KBM-7 (cell line): Measurements from ENCODE around the gene SPEM3.

ENCODE experiments used
- DNase-seq: peaks from one replicate; pipeline ENCODE4 v3.0.0-alpha.2; 2015
- in situ Hi-C: fragments of 300-500 bp; cut with MboI; formaldehyde crosslinking; loops from 2 replicates; pipeline ENCODE4 v1.14.3; 2020; ENCODE audit warnings: low sequenced_read_pairs, low pct_unique_long_range_greater_than_20kb, mixed read lengths

SPEM3 gene

DNA sequence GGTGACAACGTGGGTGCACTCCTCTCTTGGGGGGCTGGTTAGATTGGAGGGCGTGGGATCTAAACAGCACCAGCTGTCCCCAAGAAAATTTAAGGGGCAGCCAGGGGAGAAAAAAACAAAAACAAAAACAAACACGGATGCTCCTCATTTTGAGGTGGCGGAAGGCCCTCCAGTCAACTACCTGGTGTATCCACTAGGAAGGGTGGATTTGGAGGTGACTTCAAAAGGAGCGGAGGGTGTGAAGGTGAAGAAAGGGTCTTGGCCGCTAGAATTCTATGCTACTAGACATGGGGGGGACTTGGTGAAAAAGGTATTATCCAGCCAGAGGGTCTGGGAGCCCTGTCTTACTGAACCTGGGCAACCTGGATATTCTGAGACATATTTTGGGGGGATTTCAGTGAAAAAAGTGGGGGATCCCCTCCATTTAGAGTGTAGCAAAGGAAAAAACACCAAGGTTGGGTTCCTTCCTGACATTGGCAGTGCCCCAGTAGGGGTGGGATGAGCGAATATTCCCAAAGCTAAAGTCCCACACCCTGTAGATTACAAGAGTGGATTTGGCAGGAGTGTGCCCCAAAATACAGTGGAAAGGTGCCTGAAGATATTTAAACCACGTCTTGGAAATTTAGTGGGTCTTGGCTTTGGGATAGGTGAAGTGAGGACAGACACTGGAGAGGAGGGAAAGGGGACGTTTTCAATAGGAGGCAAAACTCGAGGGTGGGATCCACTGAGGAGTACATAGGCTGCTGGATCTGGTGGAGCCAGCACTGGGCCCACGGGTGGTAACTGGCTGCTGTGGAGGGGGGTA, 10.2 kb downstream of the SPEM3 start:
- in situ Hi-C loops: no loop called here
- DNase-seq: no peak

DNA sequence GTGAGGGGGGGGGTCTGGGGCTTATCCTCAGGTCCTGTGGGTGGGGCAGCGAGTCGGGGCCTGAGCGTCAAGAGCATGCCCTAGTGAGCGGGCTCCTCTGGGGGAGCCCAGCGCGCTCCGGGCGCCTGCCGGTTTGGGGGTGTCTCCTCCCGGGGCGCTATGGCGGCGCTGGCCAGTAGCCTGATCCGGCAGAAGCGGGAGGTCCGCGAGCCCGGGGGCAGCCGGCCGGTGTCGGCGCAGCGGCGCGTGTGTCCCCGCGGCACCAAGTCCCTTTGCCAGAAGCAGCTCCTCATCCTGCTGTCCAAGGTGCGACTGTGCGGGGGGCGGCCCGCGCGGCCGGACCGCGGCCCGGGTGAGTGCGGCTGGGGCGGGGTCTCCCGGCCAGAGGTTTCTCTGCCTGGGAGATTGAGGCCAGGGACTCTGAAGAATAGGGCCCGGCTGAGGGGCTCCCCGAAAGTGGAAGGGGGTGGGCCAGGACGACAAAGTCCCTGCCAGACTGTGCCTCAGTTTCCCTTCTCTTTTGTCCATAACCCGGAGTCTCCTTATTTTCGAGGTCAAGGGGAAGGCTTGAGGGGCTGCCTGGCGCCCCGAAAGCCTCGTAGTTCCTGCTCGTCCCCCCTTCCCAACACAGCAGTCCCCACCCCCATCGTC, 10.9 kb downstream of the SPEM3 start, which contains the start of gene FGF11:
Gene FGF11, plus strand, starts transcription at position 51 of the 651 bp plus-strand sequence. Its CDS starts 109 bp downstream, at position 160.
- in situ Hi-C loops: no loop called here
- DNase-seq: no peak

DNA sequence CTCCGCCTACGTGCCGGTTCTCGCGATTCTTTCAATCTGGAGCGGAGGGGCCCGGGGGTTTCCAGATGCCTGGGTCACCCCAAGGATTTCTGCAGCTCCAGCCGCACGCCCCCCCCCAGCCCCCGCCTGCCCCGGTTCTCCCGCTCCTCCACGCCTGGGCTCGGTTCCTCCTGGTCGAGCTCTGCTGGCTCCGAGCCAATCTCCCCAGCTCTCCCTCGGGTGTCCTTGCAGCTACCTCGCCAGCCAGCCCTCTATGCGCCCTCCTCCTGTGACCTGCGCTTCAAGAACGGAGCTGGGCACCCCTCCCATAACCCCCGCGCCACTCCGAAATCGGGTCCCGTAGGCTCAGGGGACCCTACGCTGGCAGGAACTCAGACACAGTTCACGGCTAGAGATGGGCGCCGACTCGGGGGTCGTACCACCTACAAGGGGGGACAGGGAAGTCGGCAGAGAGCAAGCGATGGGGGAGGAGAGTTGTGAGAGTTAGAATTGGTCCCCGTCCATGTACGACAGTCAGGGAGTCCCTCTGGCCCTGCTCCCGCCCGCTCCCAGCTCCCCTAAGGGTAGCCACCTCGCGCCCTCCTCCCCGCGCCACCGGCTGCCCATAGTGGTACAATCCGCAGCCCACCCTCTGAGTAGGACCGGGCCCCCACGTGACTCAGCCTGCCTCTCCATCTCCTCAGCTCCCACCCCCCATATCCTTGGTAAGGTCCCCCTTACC, 11.6 kb downstream of the SPEM3 start:
- in situ Hi-C loops: no loop called here
- no peak for DNase-seq

DNA sequence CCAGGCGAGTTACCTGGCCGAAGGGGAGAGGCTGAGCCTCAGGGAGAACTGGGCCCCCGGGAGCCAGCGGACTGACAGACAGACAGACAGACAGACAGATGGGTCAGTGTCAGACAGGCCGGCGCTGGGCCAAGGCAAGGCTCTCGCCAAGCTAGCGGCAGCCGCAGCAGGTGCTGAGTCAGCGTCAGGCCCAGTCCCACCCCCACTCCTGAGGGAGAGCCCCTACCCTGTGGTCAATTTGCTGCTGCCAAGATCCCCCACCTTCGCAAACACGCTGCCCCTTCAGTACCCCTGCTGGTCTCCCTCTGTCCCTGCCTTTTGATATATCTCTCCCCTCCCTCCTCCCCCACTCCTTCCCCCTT, 12.2 kb downstream of the SPEM3 start:
- in situ Hi-C loops: no loop called here
- no peak for DNase-seq

DNA sequence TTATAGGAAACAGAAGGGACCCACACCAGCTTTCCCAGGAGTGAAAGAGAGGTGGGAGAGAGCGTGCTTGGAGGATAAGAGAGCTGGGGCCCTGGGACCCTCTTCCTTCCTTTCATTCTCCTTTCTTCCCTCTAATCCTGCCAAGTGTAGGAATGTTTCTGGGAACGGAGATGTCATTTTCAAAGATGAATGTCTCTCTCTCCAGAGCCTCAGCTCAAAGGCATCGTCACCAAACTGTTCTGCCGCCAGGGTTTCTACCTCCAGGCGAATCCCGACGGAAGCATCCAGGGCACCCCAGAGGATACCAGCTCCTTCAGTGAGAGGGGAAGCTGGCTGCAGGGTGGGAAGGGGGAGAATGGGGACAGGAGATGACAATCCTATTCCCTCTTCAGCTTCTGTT, 12.6 kb downstream of the SPEM3 start:
- no peak for DNase-seq
- in situ Hi-C loops: no loop called here

DNA sequence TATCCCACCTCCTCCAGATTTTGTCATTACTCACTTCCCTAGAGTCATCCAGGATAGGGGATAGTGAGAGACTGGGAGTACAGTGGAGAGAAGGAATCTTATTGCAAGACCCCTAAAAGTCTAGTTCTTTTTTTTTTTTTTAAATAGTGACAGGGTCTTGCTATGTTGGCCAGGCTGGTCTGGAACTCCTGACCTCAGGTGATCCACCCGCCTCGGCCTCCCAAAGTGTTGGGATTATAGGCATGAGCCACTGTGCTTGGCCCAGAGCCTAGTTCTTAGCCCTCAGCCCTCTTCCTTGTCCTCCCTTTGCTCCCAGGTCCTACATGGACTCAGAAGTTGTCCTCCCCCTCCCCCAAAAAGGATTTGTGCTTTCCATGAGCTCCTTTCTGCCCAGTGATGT, 13.5 kb downstream of the SPEM3 start:
- in situ Hi-C loops: no loop called here
- no peak for DNase-seq

DNA sequence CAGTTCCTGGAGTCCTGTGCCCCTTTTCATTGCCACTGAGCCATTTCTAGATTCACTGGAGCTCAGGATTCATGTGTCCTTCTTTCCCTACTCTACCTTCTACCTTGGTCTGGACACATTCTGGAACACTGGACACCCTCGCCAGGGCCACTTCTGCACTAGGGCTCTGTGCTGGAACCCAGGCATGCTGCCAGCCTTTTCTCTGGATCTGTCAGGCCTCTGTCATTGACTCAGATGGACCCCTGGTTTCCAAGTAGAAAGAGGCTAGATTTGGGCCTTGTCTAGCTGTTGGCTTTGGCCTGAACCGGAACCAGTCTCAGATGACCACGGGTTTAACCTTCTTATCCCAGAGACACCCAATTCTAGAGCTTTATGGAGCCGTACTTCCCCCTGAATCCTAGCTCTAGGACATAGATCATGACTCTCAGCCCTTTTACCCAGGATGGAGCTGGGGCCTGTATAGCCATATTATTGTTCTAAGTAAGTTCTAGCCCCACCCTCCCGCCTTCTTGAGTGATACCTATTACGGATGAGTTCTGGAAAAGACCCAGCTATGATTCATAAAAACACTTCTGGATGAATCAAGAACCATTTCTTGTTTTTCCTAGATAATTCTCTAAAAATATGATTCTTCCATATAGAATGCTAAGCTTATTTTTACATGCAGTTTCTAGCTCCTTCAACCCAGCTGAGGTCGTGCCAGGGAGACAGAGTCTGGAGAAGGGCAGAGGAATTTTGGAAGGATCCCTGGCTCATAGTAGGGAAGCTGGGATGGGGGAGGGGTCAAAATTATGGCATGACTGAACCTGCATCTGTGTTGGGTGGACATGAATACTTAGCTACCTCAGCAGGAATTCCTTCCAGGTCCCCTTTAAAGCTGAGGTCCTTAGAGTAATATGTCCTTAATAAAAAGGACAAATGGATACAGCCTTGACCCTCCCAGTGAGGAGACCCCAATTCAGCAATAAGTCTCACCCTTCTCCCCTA, 15.1 kb downstream of the SPEM3 start:
- DNase-seq: no peak
- in situ Hi-C loops: no loop called here

DNA sequence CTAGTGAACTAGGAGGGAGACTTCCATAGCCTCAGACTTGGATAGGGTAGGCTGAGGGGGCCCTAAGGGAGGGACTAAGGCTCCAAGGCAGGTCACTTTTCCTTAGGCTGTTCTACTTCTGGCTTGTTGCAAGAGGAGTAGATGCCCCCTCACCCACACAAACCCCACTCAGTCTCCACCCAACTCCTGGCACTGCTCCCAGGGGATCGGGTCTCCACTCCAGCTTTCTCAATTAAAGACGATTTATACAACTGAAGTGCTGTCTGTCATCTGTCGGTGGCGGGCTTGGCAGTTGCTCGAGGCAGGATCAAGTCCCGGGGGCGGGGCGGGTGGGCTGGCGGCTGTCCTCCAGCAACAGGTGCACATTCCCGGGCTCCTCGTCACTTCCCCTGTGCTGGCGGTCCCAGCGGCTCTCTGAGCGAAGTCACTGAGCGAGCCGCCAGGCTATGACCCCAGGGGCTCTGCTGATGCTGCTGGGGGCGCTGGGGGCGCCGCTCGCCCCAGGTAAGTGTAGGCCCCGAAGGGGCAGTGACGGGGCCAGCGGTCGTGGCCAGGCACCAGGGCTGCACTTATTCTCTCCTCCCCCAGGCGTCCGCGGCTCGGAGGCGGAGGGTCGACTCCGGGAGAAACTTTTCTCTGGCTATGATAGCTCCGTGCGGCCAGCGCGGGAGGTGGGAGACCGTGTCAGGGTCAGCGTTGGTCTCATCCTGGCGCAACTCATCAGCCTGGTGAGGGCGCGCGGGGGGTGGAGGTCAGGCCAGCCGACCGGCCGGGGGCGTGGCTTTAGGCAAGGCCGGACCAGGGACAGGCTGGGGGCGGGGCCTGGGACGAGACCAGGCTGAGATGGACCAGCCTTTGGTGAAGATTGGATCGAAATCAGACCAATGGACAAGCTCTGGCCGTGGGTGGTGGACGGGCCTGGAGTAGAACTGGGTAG, 16.3 kb downstream of the SPEM3 start, which contains the start of gene CHRNB1:
Gene CHRNB1, plus strand, starts transcription at position 380 of the 937 bp plus-strand sequence. Its CDS starts 67 bp downstream, at position 447.
- in situ Hi-C loops: no loop called here
- no peak for DNase-seq

DNA sequence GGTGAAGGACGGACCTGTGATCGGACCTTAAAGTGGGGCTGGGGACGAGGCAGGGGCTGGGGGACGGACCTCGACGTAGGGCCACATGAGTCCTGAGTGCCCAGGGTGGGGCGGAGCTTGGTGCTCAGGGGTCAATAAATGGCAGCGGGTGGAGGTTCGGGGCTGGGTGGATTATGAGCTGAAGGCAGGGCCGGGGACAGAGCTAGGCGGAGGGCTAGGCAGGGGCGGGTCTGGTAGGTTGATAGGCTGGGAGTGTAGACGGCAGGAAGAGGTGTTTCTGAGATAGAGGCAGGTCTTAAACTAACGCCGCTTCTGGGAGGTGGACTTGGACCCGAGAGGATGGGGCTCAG, 16.9 kb downstream of the SPEM3 start:
- DNase-seq: no peak
- in situ Hi-C loops: no loop called here

DNA sequence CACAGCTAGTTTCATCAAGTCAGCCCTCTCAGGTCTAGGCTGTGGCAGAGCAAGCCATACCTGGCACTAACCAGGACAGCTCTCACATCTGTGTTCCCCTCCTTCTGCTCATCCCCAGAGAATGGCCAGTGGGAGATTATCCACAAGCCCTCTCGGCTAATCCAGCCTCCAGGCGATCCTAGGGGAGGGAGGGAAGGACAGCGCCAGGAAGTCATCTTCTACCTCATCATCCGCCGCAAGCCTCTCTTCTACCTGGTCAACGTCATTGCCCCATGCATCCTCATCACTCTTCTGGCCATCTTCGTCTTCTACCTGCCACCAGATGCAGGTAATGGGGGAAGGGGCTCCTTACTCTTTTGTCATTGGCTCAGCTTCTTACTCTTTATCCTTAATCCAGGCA, 19.8 kb downstream of the SPEM3 start:
- no peak for DNase-seq
- in situ Hi-C loops: no loop called here

DNA sequence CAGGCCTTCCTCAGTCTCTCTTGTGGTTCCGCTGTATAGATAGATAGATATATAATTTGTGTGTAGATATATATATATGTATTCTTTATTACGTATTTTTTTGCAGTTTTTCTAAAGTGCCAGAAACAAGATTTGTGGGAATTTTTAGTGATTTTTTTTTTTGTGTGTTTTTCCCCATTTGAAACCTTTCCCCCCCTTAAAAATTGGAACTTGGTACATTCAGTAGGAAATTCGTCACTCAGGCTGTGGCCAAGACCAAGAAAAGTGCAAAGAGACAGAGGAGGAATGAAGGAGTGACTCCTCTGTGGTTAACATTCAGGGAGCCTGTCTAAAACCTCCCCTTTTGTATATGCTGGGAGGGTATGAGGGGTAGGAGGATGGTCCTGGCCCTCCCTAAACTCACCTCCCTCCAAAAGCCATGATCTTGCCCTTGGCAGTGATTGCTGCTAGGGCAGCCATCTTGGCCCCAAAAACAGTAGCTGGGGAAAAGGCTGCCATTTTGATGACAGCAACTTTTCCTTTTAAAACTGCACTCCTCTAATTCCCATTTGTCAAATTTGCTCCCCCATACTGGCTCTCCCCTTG, 31.4 kb downstream of the SPEM3 start:
- DNase-seq: no peak
- in situ Hi-C loops: no loop called here

DNA sequence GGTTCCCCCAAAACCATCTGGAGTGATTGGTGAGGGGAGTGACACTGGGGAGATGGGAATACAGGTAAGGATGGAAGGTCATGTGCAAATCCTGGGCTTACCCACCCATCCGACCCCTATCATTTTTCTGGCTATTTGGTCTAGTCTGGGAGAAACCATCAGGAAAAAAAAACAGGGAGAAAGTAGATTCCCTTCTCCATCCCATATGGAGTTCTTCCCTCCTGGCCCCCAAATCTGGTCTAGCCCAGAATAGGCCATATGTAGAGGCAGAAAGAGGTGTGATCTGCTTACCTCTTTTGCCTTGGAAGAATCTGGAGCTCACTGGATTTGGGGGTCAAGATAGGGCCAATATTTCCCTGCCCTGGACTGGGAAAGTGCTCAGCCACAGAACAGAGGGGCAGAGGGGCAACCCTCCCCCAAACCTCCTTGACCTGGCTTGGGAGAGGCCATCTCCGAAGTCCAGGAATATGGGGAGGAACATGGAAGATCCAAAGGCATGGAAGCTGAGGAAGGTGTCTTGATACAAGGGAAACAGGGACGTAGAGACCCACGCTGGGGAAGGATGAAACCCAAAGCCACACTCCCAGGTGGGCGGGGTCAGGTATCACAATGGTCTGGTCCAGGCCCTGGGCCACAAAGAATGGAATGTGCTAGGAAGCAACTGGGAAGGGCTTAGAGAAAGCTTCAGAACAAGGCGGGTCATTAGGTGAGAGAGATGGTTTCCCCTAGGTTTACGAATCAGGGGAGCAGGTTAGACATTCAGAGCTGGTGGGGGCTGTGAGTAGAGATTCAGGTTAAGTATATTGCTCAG, 32.4 kb downstream of the SPEM3 start:
- in situ Hi-C loops: no loop called here
- no peak for DNase-seq

DNA sequence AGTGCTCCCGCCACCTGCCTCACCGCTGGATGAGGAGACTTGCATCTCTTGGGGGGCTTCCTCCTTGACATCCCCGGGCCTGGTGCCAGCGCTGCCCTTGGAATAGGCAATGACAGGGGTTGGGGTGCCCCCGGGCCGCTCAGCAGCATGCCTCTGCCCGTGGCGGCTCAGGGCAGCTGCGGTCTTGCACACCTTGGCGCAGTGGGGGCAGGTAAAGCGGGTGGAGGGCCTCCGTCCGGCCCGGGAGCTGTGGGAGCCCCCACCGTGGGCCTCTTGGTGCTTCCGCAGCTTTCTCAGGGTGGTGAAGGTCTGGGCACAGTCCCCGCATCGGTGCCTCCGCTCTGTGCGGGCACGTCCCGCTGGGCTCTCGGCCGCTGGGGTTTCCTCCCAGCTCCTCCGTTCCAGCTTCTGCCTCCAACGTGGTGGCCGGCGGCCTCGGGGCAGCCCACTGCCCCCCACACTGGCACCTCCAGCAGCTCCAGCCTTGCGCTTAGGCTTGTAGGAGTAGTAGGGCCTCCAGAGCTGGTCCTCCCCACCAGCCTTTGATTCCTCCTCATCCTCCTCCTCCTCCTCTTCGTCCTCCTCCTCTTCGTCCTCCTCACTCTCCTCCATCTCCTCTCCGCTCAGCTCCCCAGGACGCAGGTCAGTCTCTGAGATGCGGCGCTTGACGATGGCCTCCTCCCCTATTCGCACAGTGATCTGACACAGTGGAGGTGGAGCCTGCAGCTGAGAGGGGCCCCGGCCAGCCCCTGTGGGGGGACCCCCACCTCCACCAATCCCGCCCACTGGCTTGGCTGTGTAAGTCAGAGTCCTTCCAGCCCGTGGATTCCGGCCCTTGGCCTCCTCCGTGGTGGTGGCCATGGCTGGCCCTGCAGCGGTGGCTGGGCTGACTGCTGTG, 34.1 kb downstream of the SPEM3 start:
- DNase-seq: no peak
- in situ Hi-C loops: no loop called here

DNA sequence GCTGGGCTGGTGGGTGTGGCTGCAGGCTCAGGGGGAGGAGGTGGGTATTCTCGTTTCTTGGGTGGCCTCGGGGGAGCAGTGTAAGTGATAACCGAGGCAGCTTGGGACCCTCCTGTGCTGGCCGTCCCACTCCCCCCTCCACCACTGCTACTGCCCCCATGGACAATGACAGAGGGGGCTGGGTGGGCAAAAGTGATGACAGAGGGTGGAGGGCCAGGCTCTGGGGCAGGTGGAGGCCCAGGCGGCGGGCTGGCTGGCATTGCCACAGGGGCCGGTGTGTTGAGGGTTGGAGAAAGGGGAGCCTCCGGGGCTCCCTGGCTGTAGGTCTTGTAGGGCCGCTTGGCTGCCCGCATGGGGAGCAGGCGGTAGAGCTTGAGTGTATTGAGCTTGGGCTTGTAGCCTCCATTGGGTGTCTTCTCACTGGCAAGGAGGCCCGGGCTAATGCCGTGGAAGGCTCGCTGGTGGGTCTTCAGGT, 34.8 kb downstream of the SPEM3 start:
- in situ Hi-C loops: no loop called here
- DNase-seq: no peak

DNA sequence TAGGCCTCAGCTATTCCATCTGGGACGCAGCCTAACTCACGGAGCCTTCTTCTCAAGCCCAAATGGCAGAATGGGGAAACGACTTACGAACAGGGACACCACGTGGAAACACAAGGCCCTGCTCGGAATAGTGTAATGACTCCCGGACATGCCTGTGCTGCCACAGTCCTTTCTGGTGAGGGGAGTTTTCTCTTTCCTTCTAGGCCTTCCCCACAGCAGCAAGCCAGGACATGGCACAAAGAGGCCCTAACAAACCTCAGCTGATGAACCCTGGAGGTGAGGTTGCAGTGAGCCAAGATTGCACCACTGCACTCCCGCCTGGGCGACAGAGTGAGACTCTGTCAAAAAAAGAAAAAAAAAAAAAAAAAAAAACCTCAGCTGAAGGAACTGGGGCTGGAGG, 35.4 kb downstream of the SPEM3 start:
- in situ Hi-C loops: no loop called here
- no peak for DNase-seq
